Caco-2 (cell line): ENCODE results near the gene CPED1. TPM values are rescaled to one million over a fixed set of nuclear protein-coding genes. Genes with fewer than 3 reads are reported as not detected.

Experiments
- BruUV-seq: library from RNA; stranded (reverse); fragments of 400-500 nt; replicated peaks from 2 replicates; lab custom pipeline; 2021; lab: Mats Ljungman, UMichigan
- CTCF ChIA-PET: fragments of 300-600 bp; sonication (Branson Sonifier 250); formaldehyde crosslinking; loops from one replicate; lab custom pipeline; 2022; ENCODE audit warnings: antibody characterized with exemption; lab: Charles Lee
- POLR2A ChIA-PET: fragments of 300-600 bp; sonication (Branson Sonifier 250); formaldehyde crosslinking; loops from one replicate; lab custom pipeline; 2022; ENCODE audit warnings: antibody characterized with exemption; lab: Charles Lee
- DNase-seq, 2 experiments: peaks; one replicate each; pipeline versions ENCODE4 v3.0.0 to v3.0.0-alpha.2; 2020 to 2022
- H3K27me3 ChIP-seq: replicated peaks from 2 replicates; pipeline ENCODE4 v1.6.0; 2011; ENCODE audit warnings: low read length; ENCODE audit not compliant: control insufficient read depth, insufficient read depth
- H3K36me3 ChIP-seq: 2 replicates; pipeline ENCODE4 v1.5.1; 2011; ENCODE audit warnings: low read length; ENCODE audit not compliant: control insufficient read depth, insufficient read depth
- H3K4me1 ChIP-seq: fragments of 250-450 bp; sonication (Bioruptor Pico); 2 replicates; pipeline ENCODE4 v1.5.1; 2020; ENCODE audit warnings: mild to moderate bottlenecking
- H3K4me3 ChIP-seq: 2 replicates; pipeline ENCODE4 v1.5.1; 2011; ENCODE audit warnings: low read depth, mild to moderate bottlenecking, control low read depth, low read length
- H3K9me3 ChIP-seq: fragments of 250-450 bp; sonication (Bioruptor Pico); 2 replicates; pipeline ENCODE4 v1.5.1; 2020; ENCODE audit warnings: mild to moderate bottlenecking, moderate library complexity
- H3K27ac Mint-ChIP-seq: one replicate; pipeline ENCODE4 v1.8.0; 2022; ENCODE audit warnings: mixed read lengths; ENCODE audit not compliant: unreplicated experiment
- H3K27me3 Mint-ChIP-seq: one replicate; pipeline ENCODE4 v1.8.0; 2022; ENCODE audit warnings: mixed read lengths; ENCODE audit not compliant: insufficient read depth, unreplicated experiment
- H3K36me3 Mint-ChIP-seq: one replicate; pipeline ENCODE4 v1.8.0; 2022; ENCODE audit warnings: mild to moderate bottlenecking, mixed read lengths; ENCODE audit not compliant: insufficient read depth, unreplicated experiment
- H3K4me1 Mint-ChIP-seq: one replicate; pipeline ENCODE4 v1.8.0; 2022; ENCODE audit warnings: low read depth, mixed read lengths; ENCODE audit not compliant: unreplicated experiment
- H3K4me3 Mint-ChIP-seq: one replicate; pipeline ENCODE4 v1.8.0; 2022; ENCODE audit warnings: mild to moderate bottlenecking, moderate library complexity, mixed read lengths; ENCODE audit not compliant: unreplicated experiment
- H3K9me3 Mint-ChIP-seq: one replicate; pipeline ENCODE4 v1.8.0; 2022; ENCODE audit warnings: mixed read lengths; ENCODE audit not compliant: unreplicated experiment
- CTCF ChIP-seq, 2 experiments: fragments of 200-600 bp in 1 of 2; IDR thresholded peaks; 1 replicate in 1 of 2; 2 replicates in 1 of 2; pipeline versions ENCODE4 v1.5.1 to v1.8.0; 2011 to 2022; ENCODE audit warnings: antibody characterized with exemption in 1 of 2, control low read depth in 1 of 2, inconsistent platforms in 1 of 2, low read depth in 1 of 2, low read length in 1 of 2, mild to moderate bottlenecking in 1 of 2, moderate library complexity in 1 of 2; ENCODE audit not compliant: insufficient read depth in 1 of 2, severe bottlenecking in 1 of 2, unreplicated experiment in 1 of 2
- intact Hi-C: fragments of 100-400 bp; cut with micrococcal nuclease; formaldehyde crosslinking; loops from one replicate; pipeline ENCODE4 v1.10.0; 2022; ENCODE audit not compliant: unreplicated experiment
- total RNA-seq: library from RNA; stranded (reverse); gene quantifications from 2 replicates; pipeline ENCODE4 v1.2.3, GENCODE V29; 2022

CPED1 gene
- total RNA-seq, 1 experiment from 2014 or later = 0.23 TPM

GRCh38 chr7:120996333-120996987 lies 7.9 kb downstream of the CPED1 start:
- H3K4me1 ChIP-seq = no peaks in the 10 kb centered on the region
- no peaks in the 10 kb centered on the region for H3K27me3 ChIP-seq
- BruUV-seq = no TSS peak
- Mint-ChIP-seq H3K4me1 (no peaks in the 10 kb centered on the region), H3K27ac (no peak overlapping the region), H3K27me3 (no peaks in the 10 kb centered on the region), H3K4me3 (no peak overlapping the region), H3K9me3 (no peaks in the 10 kb centered on the region), H3K36me3 (no peaks in the 10 kb centered on the region)
- no peaks in the 10 kb centered on the region for H3K36me3 ChIP-seq
- no peak for DNase-seq
- no peaks in the 10 kb centered on the region for H3K9me3 ChIP-seq
- POLR2A ChIA-PET = no interaction called here
- CTCF ChIA-PET = no interaction called here
- intact Hi-C loops = no loop called here
- no peak for TF ChIP-seq CTCF (IDR thresholded peaks at IDR 0.05; ENCODE audit: insufficient read depth in 1 of 2, low read depth in 1 of 2, low read length in 1 of 2, severe bottlenecking in 1 of 2, unreplicated experiment in 1 of 2)
- H3K4me3 ChIP-seq = no peak overlapping the region

GRCh38 chr7:120996988-120997345 lies 8.5 kb downstream of the CPED1 start:
- Histone ChIP-seq H3K36me3 (no peaks in the 10 kb centered on the region), H3K4me3 (no peak overlapping the region), H3K9me3 (no peaks in the 10 kb centered on the region), H3K4me1 (no peaks in the 10 kb centered on the region), H3K27me3 (no peaks in the 10 kb centered on the region)
- ChIA-PET POLR2A (no interaction called here), CTCF (no interaction called here)
- Mint-ChIP-seq H3K27me3 (no peaks in the 10 kb centered on the region), H3K36me3 (no peaks in the 10 kb centered on the region), H3K27ac (no peak overlapping the region), H3K4me1 (no peaks in the 10 kb centered on the region), H3K4me3 (no peak overlapping the region), H3K9me3 (no peaks in the 10 kb centered on the region)
- intact Hi-C loops = no loop called here
- BruUV-seq = no TSS peak
- no peak for DNase-seq
- TF ChIP-seq CTCF (IDR thresholded peaks at IDR 0.05; ENCODE audit: insufficient read depth in 1 of 2, low read depth in 1 of 2, low read length in 1 of 2, severe bottlenecking in 1 of 2, unreplicated experiment in 1 of 2) = no peak

GRCh38 chr7:120997882-120998474 lies 9.5 kb downstream of the CPED1 start:
- H3K27ac Mint-ChIP-seq = no peak overlapping the region
- BruUV-seq = no TSS peak
- Histone ChIP-seq H3K9me3 (no peaks in the 10 kb centered on the region), H3K4me3 (no peak overlapping the region), H3K27me3 (no peaks in the 10 kb centered on the region), H3K4me1 (no peaks in the 10 kb centered on the region), H3K36me3 (no peaks in the 10 kb centered on the region)
- CTCF ChIA-PET = no interaction called here
- no peaks in the 10 kb centered on the region for H3K27me3 Mint-ChIP-seq
- no peaks in the 10 kb centered on the region for H3K36me3 Mint-ChIP-seq
- DNase-seq = no peak
- intact Hi-C loops = no loop called here
- TF ChIP-seq CTCF (IDR thresholded peaks at IDR 0.05; ENCODE audit: insufficient read depth in 1 of 2, low read depth in 1 of 2, low read length in 1 of 2, severe bottlenecking in 1 of 2, unreplicated experiment in 1 of 2) = no peak
- POLR2A ChIA-PET = no interaction called here
- H3K4me1 Mint-ChIP-seq = no peaks in the 10 kb centered on the region
- H3K4me3 Mint-ChIP-seq = no peak overlapping the region
- no peaks in the 10 kb centered on the region for H3K9me3 Mint-ChIP-seq
